HEK293T (cell line): Measurements from ENCODE around the gene CASS4.

ENCODE experiments used
- ARNT ChIP-seq: fragments of 450-650 bp; IDR thresholded peaks from 2 replicates; pipeline ENCODE4 v1.6.1; 2017; ENCODE audit warnings: mild to moderate bottlenecking
- BHLHE40 ChIP-seq: fragments of 450-650 bp; IDR thresholded peaks from 2 replicates; pipeline ENCODE4 v1.6.1; 2016; ENCODE audit warnings: mild to moderate bottlenecking, moderate library complexity, borderline replicate concordance
- CTBP1 ChIP-seq: fragments of 450-650 bp; IDR thresholded peaks from 2 replicates; pipeline ENCODE4 v1.6.1; 2016; ENCODE audit warnings: borderline replicate concordance
- ELF4 ChIP-seq: fragments of 450-650 bp; IDR thresholded peaks from 2 replicates; pipeline ENCODE4 v1.6.1; 2017; ENCODE audit warnings: antibody characterized with exemption
- FOXA1 ChIP-seq: fragments of 450-650 bp; IDR thresholded peaks from 2 replicates; pipeline ENCODE4 v1.6.1; 2016; ENCODE audit warnings: mild to moderate bottlenecking
- FOXK2 ChIP-seq: fragments of 450-650 bp; IDR thresholded peaks from 2 replicates; pipeline ENCODE4 v1.6.1; 2016; ENCODE audit warnings: mild to moderate bottlenecking
- FOXM1 ChIP-seq: fragments of 450-650 bp; IDR thresholded peaks from 2 replicates; pipeline ENCODE4 v1.6.1; 2017; ENCODE audit warnings: mild to moderate bottlenecking, borderline replicate concordance
- HDGF ChIP-seq: fragments of 450-650 bp; IDR thresholded peaks from 2 replicates; pipeline ENCODE4 v1.6.1; 2017; ENCODE audit warnings: antibody characterized with exemption, borderline replicate concordance
- L3MBTL2 ChIP-seq: fragments of 450-650 bp; conservative IDR thresholded peaks from 2 replicates; pipeline ENCODE4 v1.6.1; 2016; ENCODE audit warnings: mild to moderate bottlenecking
- SP1 ChIP-seq: fragments of 450-650 bp; IDR thresholded peaks from 2 replicates; pipeline ENCODE4 v1.6.1; 2017
- SUZ12 ChIP-seq: fragments of 450-650 bp; IDR thresholded peaks from 2 replicates; pipeline ENCODE4 v1.6.1; 2016; ENCODE audit warnings: mild to moderate bottlenecking
- TARDBP ChIP-seq: fragments of 450-650 bp; IDR thresholded peaks from 2 replicates; pipeline ENCODE4 v1.6.1; 2016
- ZNF384 ChIP-seq: fragments of 450-650 bp; IDR thresholded peaks from 2 replicates; pipeline ENCODE4 v1.6.1; 2016
- TF ChIP-seq, protein P1 (sequence below): fragments of 450-650 bp; IDR thresholded peaks from 2 replicates; pipeline ENCODE4 v1.6.1; 2016

DNA sequence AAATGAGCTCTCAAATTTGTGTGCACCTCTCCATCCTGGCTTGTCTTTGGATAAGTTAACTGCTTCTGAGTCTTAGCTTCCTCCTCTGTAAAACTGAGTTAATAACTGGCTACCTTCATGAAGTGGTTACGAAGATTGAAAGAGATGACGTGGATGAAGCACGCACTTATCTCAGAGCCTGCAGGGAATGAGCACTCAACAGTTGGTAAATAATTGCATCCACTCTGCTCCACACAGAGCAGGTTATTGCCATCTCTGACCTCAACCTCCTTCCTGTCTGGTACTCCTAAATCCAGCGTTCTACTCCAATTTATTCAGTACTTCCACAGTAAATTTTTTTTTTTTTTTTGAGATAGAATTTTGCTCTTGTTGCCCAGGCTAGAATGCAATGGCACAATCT is 26.9 kb upstream of the CASS4 start:
- TF ChIP-seq SUZ12 (no peak), ELF4 (no peak), CTBP1 (no peak), L3MBTL2 (no peak), FOXA1 (no peak), BHLHE40 (no peak), ARNT (no peak), ZNF384 (no peak), FOXM1 (no peak), SP1 (no peak), HDGF (no peak), TARDBP (no peak), FOXK2 (no peak)
- TF ChIP-seq, protein P1, sequence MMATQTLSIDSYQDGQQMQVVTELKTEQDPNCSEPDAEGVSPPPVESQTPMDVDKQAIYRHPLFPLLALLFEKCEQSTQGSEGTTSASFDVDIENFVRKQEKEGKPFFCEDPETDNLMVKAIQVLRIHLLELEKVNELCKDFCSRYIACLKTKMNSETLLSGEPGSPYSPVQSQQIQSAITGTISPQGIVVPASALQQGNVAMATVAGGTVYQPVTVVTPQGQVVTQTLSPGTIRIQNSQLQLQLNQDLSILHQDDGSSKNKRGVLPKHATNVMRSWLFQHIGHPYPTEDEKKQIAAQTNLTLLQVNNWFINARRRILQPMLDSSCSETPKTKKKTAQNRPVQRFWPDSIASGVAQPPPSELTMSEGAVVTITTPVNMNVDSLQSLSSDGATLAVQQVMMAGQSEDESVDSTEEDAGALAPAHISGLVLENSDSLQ: no peak
